ENCODE data around the gene RHBDL3.
"Not testable (repeated sequence)": the region's sequence is repeated elsewhere in the genome, so short reads cannot be mapped to it uniquely, and the experiment has no call there.

The RHBDL3 gene

GRCh38 chr17:32289471-32290070 is 23.9 kb downstream of the RHBDL3 start:
- no peak for DNase-seq (ENCODE audit: low read depth in 2 of 2)

- no peak for DNase-seq (ENCODE audit: low read depth in 2 of 2)
Observed at GRCh38 chr17:32292094-32292493, 26.5 kb downstream of the RHBDL3 start.

- DNase-seq (ENCODE audit: low read depth in 2 of 2): no peak
Observed at GRCh38 chr17:32297424-32297823, 31.8 kb downstream of the RHBDL3 start.

- DNase-seq (ENCODE audit: low read depth in 2 of 2): no peak
Observed at GRCh38 chr17:32297860-32298259, 32.2 kb downstream of the RHBDL3 start.

GRCh38 chr17:32298298-32298697 is 32.7 kb downstream of the RHBDL3 start:
- DNase-seq (ENCODE audit: low read depth in 2 of 2): no peak

GRCh38 chr17:32298721-32299579 is 33.3 kb downstream of the RHBDL3 start:
- DNase-seq (ENCODE audit: low read depth in 2 of 2): no peak

- DNase-seq (ENCODE audit: low read depth in 2 of 2): no peak
Observed at GRCh38 chr17:32299580-32300164, 34.0 kb downstream of the RHBDL3 start.

GRCh38 chr17:32302037-32302436 is 36.4 kb downstream of the RHBDL3 start:
- no peak for DNase-seq (ENCODE audit: low read depth in 2 of 2)

GRCh38 chr17:32302860-32303649 is 37.4 kb downstream of the RHBDL3 start:
- no peak for DNase-seq (ENCODE audit: low read depth in 2 of 2)

GRCh38 chr17:32303781-32304288 is 38.2 kb downstream of the RHBDL3 start:
- no peak for DNase-seq (ENCODE audit: low read depth in 2 of 2)

GRCh38 chr17:32305049-32305448 is 39.4 kb downstream of the RHBDL3 start:
- no peak for DNase-seq (ENCODE audit: low read depth in 2 of 2)

- no peak for DNase-seq (ENCODE audit: low read depth in 2 of 2)
Observed at GRCh38 chr17:32307658-32308057, 42.0 kb downstream of the RHBDL3 start.

GRCh38 chr17:32311028-32311536 is 45.5 kb downstream of the RHBDL3 start:
- DNase-seq (ENCODE audit: low read depth in 2 of 2): no peak

GRCh38 chr17:32314636-32315035 is 49.0 kb downstream of the RHBDL3 start:
- no peak for DNase-seq (ENCODE audit: low read depth in 2 of 2)

GRCh38 chr17:32315171-32315570 is 49.5 kb downstream of the RHBDL3 start:
- DNase-seq (ENCODE audit: low read depth in 2 of 2): no peak

- DNase-seq (ENCODE audit: low read depth in 2 of 2): not testable (repeated sequence)
Observed at GRCh38 chr17:32316653-32317052, 51.0 kb downstream of the RHBDL3 start.

- no peak for DNase-seq (ENCODE audit: low read depth in 2 of 2)
Observed at GRCh38 chr17:32317353-32317752, 51.7 kb downstream of the RHBDL3 start.

GRCh38 chr17:32318071-32318470 is 52.4 kb downstream of the RHBDL3 start:
- DNase-seq (ENCODE audit: low read depth in 2 of 2): no peak

- peak; percentile 71 to 73 for DNase-seq (ENCODE audit: low read depth in 2 of 2)
Observed at GRCh38 chr17:32319548-32319905, 53.9 kb downstream of the RHBDL3 start.

GRCh38 chr17:32320080-32320479 is 54.4 kb downstream of the RHBDL3 start:
- not testable (repeated sequence) for DNase-seq (ENCODE audit: low read depth in 2 of 2)

GRCh38 chr17:32320847-32321246 is 55.2 kb downstream of the RHBDL3 start:
- DNase-seq (ENCODE audit: low read depth in 2 of 2): no peak

GRCh38 chr17:32323046-32323445 is 57.4 kb downstream of the RHBDL3 start:
- DNase-seq (ENCODE audit: low read depth in 2 of 2): no peak
